ENCODE measurements around the gene TMEM181. TPM values are rescaled to one million over a fixed set of nuclear protein-coding genes. Genes with fewer than 3 reads are reported as not detected.
"Not testable (repeated sequence)": the region's sequence is repeated elsewhere in the genome, so short reads cannot be mapped to it uniquely, and the experiment has no call there.

TMEM181 gene
- total RNA-seq, 4 donors from 2014 or later: 6.6 to 48.3 (median 37.0) TPM

DNA sequence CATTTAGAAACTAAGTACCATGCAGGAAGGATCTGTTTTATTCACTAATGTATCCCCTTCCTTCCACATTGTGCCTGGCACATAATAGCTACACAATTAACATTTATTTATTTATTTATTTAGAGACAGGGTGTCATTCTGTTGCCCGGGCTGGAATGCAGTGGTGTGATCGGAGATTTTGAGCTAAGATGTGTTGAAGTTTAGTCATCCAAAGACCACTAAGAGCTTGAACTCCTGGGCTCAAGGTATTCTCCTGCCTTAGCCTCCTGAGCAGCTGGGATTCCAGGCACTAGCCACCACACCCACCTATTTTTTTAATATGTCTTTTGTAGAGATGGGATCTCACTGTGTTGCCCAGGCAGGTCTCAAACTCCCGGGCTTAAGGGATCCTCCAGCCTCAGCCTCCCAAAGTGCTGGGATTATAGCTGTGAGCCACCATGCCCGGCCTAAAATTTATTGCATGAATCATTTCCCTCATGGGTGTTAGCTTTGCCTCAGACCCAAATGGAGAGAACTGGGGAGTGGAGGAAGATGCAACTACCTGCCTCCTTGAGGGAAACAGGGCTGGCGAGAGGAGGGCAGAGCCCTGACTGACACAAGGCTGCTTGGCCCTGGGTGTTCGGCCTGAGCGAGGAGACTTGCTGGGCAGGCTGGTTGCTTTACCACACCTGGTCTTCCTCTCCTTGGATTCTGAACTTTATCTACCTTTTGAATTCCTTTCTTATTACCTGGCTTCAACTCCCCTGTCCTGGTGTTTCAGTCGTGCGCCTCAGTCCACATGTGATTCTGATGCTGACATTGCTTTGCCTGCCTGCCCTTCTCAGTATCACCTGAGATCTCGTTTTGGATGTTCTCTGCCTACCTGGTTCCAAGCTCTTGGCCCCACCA, 86.4 kb downstream of the TMEM181 start:
- Histone ChIP-seq H3K4me3 (no peak overlapping the region), H3K27ac (peak overlapping the region in 1 of 4 donors; percentile 7)

GRCh38 chr6:158647501-158647900, 87.6 kb downstream of the TMEM181 start:
- peak in 1 of 3 donors; percentile 8 for DNase-seq
- no peaks in the 10 kb centered on the region for H3K9me3 ChIP-seq
- H3K4me3 ChIP-seq: no peak overlapping the region
- no peak overlapping the region for H3K27ac ChIP-seq
- TF ChIP-seq POLR2A (IDR thresholded peaks at IDR 0.05): no peak
- TF ChIP-seq CTCF (IDR thresholded peaks at IDR 0.05): no peak
- no peaks in the 10 kb centered on the region for H3K27me3 ChIP-seq
- H3K4me1 ChIP-seq: peaks cover 0 to 11% (median 7%) of the 10 kb centered on the region in 4 donors
- no peaks in the 10 kb centered on the region for H3K36me3 ChIP-seq

More for the DNA sequence above, 86.4 kb downstream of the TMEM181 start:
- H3K9me3 ChIP-seq: no peaks in the 10 kb centered on the region
- H3K27me3 ChIP-seq: no peaks in the 10 kb centered on the region
- peak in 2 of 3 donors; percentile 14 to 47 for DNase-seq
- H3K36me3 ChIP-seq: no peaks in the 10 kb centered on the region
- TF ChIP-seq CTCF (IDR thresholded peaks at IDR 0.05) (no peak), POLR2A (IDR thresholded peaks at IDR 0.05) (no peak)
- peaks cover 0 to 19% (median 8%) of the 10 kb centered on the region in 4 donors for H3K4me1 ChIP-seq

DNA sequence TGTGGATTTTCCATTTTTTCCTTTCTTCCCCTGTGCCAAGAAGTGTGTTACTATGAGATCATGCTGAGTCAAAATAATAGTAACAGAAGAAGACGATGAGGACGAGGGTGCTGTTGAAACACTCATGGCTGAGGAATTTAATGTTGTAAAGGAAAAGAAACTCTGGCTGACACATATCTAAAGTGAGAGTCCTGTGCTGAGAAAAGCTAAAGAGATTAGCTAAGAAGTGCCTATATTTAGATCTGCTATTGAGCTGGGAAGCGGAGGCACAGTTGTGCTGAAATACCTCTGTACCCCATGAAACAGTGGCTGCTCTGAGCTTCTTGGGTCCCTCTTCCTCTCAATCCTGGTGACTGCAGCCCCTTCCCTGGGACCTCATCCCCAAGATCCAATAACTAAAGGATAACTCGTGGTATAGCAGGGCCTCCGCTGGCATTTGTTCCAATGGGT, 88.8 kb downstream of the TMEM181 start:
- H3K27ac ChIP-seq: peak overlapping the region; percentile 72 to 78 (median 76)
- no peaks in the 10 kb centered on the region for H3K36me3 ChIP-seq
- DNase-seq: peak in 2 of 3 donors; percentile 14 to 42
- no peak overlapping the region for H3K4me3 ChIP-seq
- peaks cover 0 to 7% (median 2%) of the 10 kb centered on the region in 4 donors for H3K4me1 ChIP-seq
- TF ChIP-seq POLR2A (IDR thresholded peaks at IDR 0.05) (no peak), CTCF (IDR thresholded peaks at IDR 0.05) (no peak)
- H3K27me3 ChIP-seq: no peaks in the 10 kb centered on the region
- no peaks in the 10 kb centered on the region for H3K9me3 ChIP-seq

- DNase-seq: peak in 2 of 3 donors; percentile 87 to 93
- H3K4me1 ChIP-seq: peaks cover 0 to 13% (median 7%) of the 10 kb centered on the region in 4 donors
- no peaks in the 10 kb centered on the region for H3K9me3 ChIP-seq
- H3K4me3 ChIP-seq: peak within 1 kb of the TSS in 3 of 4 donors; percentile 8 to 24 (median 15)
- TF ChIP-seq CTCF (IDR thresholded peaks at IDR 0.05) (no peak), POLR2A (IDR thresholded peaks at IDR 0.05) (peak; percentile 62 to 64)
- H3K27me3 ChIP-seq: no peaks in the 10 kb centered on the region
- no peaks in the 10 kb centered on the region for H3K36me3 ChIP-seq
- H3K27ac ChIP-seq: peak within 1 kb of the TSS; percentile 72 to 78 (median 76)
Observed at GRCh38 chr6:158649289-158650143, 89.6 kb downstream of the TMEM181 start, which contains the start of gene SYTL3. Gene SYTL3 (plus strand): TSS chr6:158650054. CDS start chr6:158663269, 13,215 bp downstream.

DNA sequence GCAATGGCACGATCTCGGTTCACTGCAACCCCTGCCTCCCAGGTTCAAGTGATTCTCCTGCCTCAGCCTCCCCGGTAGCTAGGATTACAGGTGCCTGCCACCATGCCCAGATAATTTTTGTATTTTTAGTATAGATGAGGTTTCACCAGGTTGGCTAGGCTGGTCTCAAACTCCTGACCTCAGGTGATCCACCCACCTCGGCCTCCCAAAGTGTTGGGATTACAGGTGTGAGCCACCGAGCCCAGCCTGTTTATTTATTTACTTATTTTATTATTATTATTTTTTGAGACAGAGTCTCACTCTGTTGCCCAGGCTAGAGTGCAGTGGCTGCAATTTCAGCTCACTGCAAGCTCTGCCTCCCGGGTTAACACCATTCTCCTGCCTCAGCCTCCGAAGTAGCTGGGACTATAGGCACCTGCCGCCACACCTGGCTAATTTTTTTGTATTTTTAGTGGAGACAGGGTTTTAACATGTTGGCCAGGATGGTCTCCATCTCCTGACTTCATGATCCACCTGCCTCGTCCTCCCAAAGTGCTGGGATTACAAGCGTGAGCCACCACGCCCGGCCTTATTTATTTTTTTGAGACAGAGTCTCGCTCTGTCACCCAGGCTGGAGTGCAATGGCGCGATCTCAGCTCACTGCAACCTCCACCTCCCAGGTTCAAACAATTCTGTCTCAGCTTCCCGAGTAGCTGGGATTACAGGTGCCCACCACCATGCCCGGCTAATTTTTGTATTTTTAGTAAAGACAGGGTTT, 92.3 kb downstream of the TMEM181 start:
- H3K4me1 ChIP-seq: peaks cover 0 to 20% (median 10%) of the 10 kb centered on the region in 4 donors
- H3K27ac ChIP-seq: peak overlapping the region; percentile 72 to 80 (median 78)
- DNase-seq: peak in 2 of 3 donors; percentile 13 to 42

More for the DNA sequence above, 92.3 kb downstream of the TMEM181 start:
- not testable (repeated sequence) for H3K27me3 ChIP-seq, H3K9me3 ChIP-seq, H3K36me3 ChIP-seq
- peak overlapping the region in 1 of 4 donors; percentile 7 for H3K4me3 ChIP-seq
